ENCODE measurements around the gene TDRD7. TPM values are rescaled to one million over a fixed set of nuclear protein-coding genes. Genes with fewer than 3 reads are reported as not detected.

TDRD7 gene
- total and polyA plus RNA-seq, 2 of the 8 experiments (the other 6 are each of a cell fraction or from before 2014, with no cell fraction given): 1.2 to 2.3 TPM

DNA sequence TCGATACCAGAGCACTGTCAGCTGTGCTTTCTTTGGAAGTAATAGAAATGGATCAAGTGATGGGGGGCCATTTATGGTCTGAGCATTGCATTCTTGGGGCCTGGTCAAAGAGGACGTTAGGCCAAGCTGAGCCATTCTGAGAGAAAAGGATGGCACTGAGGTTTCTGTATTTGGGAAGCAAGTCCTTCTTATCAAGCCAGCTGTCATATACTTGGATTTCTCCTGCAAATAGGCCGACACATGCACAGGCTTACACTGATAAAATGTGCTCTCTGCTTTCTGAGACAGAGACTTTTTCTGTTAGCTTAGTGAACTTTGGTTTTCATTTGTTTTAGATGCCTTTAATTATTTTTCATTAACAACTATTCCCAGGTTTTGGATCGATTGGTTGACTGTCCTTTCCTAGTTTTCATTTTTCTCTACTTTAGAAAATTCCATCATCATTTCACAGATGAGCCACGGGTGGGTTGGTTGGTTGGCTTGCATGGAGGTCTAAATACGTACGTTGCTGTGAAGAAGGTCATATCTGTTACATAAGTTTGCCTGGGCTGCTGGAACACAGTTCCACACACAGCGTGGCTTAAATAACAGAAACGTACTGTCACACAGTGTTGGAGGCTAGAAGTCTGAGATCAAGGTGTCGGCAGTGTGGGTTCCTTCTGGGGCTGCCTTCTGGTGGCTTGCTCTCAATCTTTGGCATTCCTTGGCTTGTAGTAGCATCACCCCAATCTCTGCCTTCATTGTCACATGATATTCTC, 109.9 kb downstream of the TDRD7 start:
- H3K36me3 ChIP-seq (ENCODE audit: control insufficient read depth in 2 of 4, insufficient read depth in 4 of 4, low read length in 3 of 4): no peaks in the 10 kb centered on the region
- no peak overlapping the region for H3K9ac ChIP-seq (replicated peaks in 1 of 4; ENCODE audit: extremely low read depth in 1 of 4, low read depth in 3 of 4, low read length in 3 of 4)
- no peak overlapping the region for H2BK15ac ChIP-seq (ENCODE audit: low read length)
- no peak overlapping the region for H3K4me2 ChIP-seq (ENCODE audit: insufficient read depth in 1 of 2, low read depth in 2 of 2, low read length in 2 of 2)
- no peaks in the 10 kb centered on the region for H4K20me1 ChIP-seq (replicated peaks in 1 of 2; ENCODE audit: control insufficient read depth in 1 of 2, insufficient read depth in 2 of 2, low read length in 2 of 2)
- H4K91ac ChIP-seq (replicated peaks; ENCODE audit: insufficient read length, low read length): no peak overlapping the region
- H2BK12ac ChIP-seq (ENCODE audit: low read depth, low read length): no peak overlapping the region
- DNase-seq (ENCODE audit: low read depth in 1 of 2, low spot score in 2 of 2) (no peak), FAIRE-seq (no peak)
- H2BK120ac ChIP-seq (replicated peaks; ENCODE audit: low read depth, low read length): no peak overlapping the region
- ChIA-PET CTCF (ENCODE audit: partially characterized antibody) (interaction anchor here (1.5 kb wide), 1 partner anchor 77 kb away, joined by 3 read pairs; no protein-coding TSS in a partner anchor), POLR2A (ENCODE audit: partially characterized antibody) (interaction anchor here (0.8 kb wide), 1 partner anchor 19 kb away, joined by 3 read pairs; no protein-coding TSS in a partner anchor)
- no peak overlapping the region for H4K5ac ChIP-seq (ENCODE audit: insufficient read length, low read depth, low read length)
- H3K4ac ChIP-seq (replicated peaks; ENCODE audit: insufficient read length, low read depth, low read length): peak overlapping the region; percentile 35
- no peak overlapping the region for H2BK5ac ChIP-seq (ENCODE audit: low read depth, low read length)
- H3K79me1 ChIP-seq (ENCODE audit: low read depth, low read length): no peaks in the 10 kb centered on the region
- no peak overlapping the region for H2AK5ac ChIP-seq (ENCODE audit: low read depth, low read length)
- no peak overlapping the region for H3K14ac ChIP-seq (ENCODE audit: insufficient read length)
- H3K23me2 ChIP-seq (ENCODE audit: low read depth, low read length): no peaks in the 10 kb centered on the region
- TF ChIP-seq POLR2A (IDR thresholded peaks at IDR 0.05; ENCODE audit: control extremely low read depth in 1 of 2, low read depth in 2 of 2, low read length in 2 of 2): no peak
- no peak for TF ChIP-seq POU5F1 (IDR thresholded peaks at IDR 0.05; ENCODE audit: low read depth, low read length)
- TF ChIP-seq ZNF274 (IDR thresholded peaks at IDR 0.05; ENCODE audit: borderline replicate concordance, extremely low read depth, low read length): no peak
- TF ChIP-seq, protein P1, sequence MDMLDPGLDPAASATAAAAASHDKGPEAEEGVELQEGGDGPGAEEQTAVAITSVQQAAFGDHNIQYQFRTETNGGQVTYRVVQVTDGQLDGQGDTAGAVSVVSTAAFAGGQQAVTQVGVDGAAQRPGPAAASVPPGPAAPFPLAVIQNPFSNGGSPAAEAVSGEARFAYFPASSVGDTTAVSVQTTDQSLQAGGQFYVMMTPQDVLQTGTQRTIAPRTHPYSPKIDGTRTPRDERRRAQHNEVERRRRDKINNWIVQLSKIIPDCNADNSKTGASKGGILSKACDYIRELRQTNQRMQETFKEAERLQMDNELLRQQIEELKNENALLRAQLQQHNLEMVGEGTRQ (IDR thresholded peaks at IDR 0.05; ENCODE audit: low read length): no peak
- no peak for TF ChIP-seq EGR1 (IDR thresholded peaks at IDR 0.05; ENCODE audit: borderline replicate concordance, low read depth, low read length)
- no peak for TF ChIP-seq RFX5 (IDR thresholded peaks at IDR 0.05; ENCODE audit: borderline replicate concordance, low read depth, low read length)
- no peak for TF ChIP-seq NRF1 (IDR thresholded peaks at IDR 0.05; ENCODE audit: low read depth, low read length)
- TF ChIP-seq TAF1 (IDR thresholded peaks at IDR 0.05; ENCODE audit: low read depth, low read length): no peak
- TF ChIP-seq SUZ12 (IDR thresholded peaks at IDR 0.05; ENCODE audit: low read length): no peak
- no peak for TF ChIP-seq TAF7 (optimal IDR thresholded peaks at IDR 0.05; ENCODE audit: borderline replicate concordance, low read depth, low read length)
- no peak for TF ChIP-seq TCF12 (IDR thresholded peaks at IDR 0.05; ENCODE audit: low read depth, low read length)
- H3K79me2 ChIP-seq (ENCODE audit: control insufficient read depth in 1 of 2, insufficient read depth in 2 of 2, low read length in 2 of 2): no peaks in the 10 kb centered on the region
- no peak overlapping the region for H2AFZ ChIP-seq (ENCODE audit: low read length)
- H2BK20ac ChIP-seq (ENCODE audit: low read length): no peak overlapping the region
- H3K27ac ChIP-seq (ENCODE audit: low read depth, low read length): no peak overlapping the region
- no peak overlapping the region for H3K23ac ChIP-seq (ENCODE audit: insufficient read length)
- no peak overlapping the region for H3K18ac ChIP-seq (ENCODE audit: extremely low read depth, low read length)
- H4K8ac ChIP-seq (ENCODE audit: extremely low read depth, insufficient read depth, low read length): no peak overlapping the region
- WGBS, 2 experiments (ENCODE audit: extremely low coverage in 1 of 2, insufficient coverage in 1 of 2, insufficient read length in 1 of 2, insufficient replicate concordance in 2 of 2, low coverage in 1 of 2, low lambda C conversion rate in 2 of 2, missing lambda C conversion rate in 1 of 2): 88% methylated on average over 10 of the region's 10 CpGs; no CpG with 5 or more reads in 1 of the 2 experiments
- H3K27me3 ChIP-seq (replicated peaks in 1 of 4; ENCODE audit: control insufficient read depth in 3 of 4, extremely low read depth in 1 of 4, insufficient read depth in 3 of 4, low read length in 3 of 4): no peaks in the 10 kb centered on the region; a peak in 1 of 7 replicates
- peak overlapping the region; percentile 37 for H3K56ac ChIP-seq (replicated peaks; ENCODE audit: insufficient read length, low read depth, low read length)
- H3K4me1 ChIP-seq (replicated peaks in 1 of 4; ENCODE audit: control insufficient read depth in 3 of 4, insufficient read depth in 4 of 4, low read length in 3 of 4): peaks cover 0 to 2% (median 0%) of the 10 kb centered on the region in 4 experiments; a peak in 1 of 7 replicates
- H3K4me3 ChIP-seq (ENCODE audit: extremely low read depth in 1 of 4, insufficient read depth in 2 of 4, low read depth in 3 of 4, low read length in 4 of 4): no peak overlapping the region
- H3K9me3 ChIP-seq (ENCODE audit: insufficient read depth in 2 of 2, low read depth in 1 of 2, low read length in 1 of 2): no peaks in the 10 kb centered on the region

All from H1 (cell line).